Stimulated activated CD4-positive, alpha-beta T cell treated with anti-CD3 and anti-CD28 coated beads, Interleukin-15, amount 100 ng/mL, for 48 hours (primary cell): ENCODE measurements around the gene FAM216B.

Source experiments
- DNase-seq, 2 donors: peaks; one replicate each; pipeline ENCODE4 v3.0.0-alpha.2; 2020; ENCODE audit warnings: low read depth in 2 of 2

Gene FAM216B

GRCh38 chr13:42834946-42835345 lies 53.6 kb downstream of the FAM216B start:
- no peak for DNase-seq

- DNase-seq: no peak
Measured at GRCh38 chr13:42836930-42837690, 55.7 kb downstream of the FAM216B start.
